ENCODE results near the gene SLC44A5.
"Not testable (repeated sequence)": the region's sequence is repeated elsewhere in the genome, so short reads cannot be mapped to it uniquely, and the experiment has no call there.

SLC44A5 gene

DNA sequence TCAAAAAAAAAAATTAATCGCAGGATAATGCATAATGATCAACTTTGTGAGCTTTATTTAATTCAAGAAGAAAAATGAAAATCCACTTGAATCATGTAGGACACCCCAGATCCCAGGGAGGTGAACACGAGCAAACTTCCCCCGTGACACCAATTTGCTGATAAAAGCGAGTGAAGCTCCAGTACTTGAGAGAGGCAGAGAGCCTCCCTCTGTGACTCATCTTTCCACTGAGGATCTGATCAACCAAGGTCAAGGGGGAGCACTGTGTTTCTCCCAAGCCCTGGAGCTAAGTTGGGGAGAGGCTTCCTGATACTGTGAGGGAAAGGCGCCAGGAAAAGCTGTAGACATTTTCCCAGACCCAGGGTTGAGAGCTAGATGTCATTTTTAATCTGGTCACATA, 160.9 kb downstream of the SLC44A5 start:
- DNase-seq (ENCODE audit: low read depth), result no peak

DNA sequence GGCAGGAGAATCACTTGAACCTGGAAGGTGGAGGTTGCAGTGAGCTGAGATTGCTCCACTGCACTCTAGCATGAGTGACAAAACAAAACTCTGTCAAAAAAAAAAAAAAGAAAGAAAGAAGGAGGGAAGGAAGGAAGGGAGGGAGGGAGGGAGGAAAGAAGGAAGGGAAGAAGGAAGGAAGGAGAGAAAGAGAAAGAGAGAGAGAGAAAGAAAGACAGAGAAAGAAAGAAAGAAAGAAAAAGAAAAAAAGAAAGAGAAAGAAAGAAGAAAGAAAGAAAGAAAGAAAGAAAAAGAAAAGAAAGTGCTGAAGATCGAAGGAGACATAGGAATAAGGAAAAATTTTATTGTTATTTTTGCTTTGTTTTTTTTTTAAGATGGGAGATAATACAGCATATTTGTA, 166.7 kb downstream of the SLC44A5 start:
- DNase-seq (ENCODE audit: low read depth), result no peak

DNA sequence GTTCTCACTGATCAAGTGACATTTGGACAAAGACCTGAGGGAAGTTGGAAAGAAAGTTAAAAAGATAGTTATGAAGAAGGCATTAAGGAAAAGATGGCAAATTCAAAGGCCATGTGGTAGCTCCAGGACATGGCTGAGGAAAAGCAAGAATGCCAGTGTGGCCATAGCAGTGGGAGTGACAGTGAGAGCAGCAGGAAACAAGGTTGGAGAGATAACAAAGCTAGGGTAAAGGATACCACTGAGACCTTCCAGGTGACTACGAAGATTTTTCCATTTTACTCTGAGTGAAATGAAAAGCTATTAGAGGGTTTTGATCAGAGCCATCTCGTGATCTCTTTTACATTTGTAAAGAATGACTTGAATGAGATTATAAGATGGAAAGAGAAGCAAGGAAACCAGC, 170.6 kb downstream of the SLC44A5 start:
- DNase-seq (ENCODE audit: low read depth), result no peak

DNA sequence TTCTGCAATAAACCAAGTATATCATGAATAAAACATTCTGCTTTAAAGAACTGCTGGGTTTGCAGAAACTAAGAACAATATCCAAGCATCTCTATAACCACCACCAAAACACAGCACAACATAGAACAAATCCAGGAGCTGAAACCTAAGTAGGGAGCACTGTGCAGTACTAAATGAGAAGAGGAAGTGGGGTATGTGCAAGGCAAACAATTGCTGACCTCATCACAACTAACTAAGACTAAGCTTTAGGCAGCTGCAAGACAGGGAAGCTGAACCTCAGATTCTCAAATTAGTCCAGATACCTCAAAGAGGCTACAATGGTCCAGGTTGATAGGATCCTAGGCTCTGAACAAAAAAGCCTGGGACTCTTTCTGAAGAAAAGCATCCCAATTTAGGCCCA, 172.6 kb downstream of the SLC44A5 start:
- no peak for DNase-seq (ENCODE audit: low read depth)

DNA sequence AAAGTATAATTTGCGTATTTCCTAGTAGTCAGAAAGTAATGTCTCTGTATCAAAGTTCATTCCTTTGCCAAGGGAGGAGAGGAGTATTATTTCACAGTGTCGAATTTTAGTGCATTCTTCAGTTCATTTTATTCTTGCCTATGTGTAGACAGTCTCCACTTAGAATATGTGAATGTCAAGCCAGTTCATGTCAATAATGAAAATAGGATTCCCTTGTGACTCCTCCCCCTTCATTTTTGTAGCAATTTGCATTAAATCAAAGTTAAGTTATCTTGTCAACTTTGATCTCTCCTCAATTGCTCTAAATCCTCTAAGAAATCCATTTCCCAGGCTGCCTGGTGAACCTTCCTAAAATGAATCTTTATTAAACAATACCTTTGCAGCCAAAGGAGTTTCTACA, 179.1 kb downstream of the SLC44A5 start:
- DNase-seq (ENCODE audit: low read depth), result no peak

DNA sequence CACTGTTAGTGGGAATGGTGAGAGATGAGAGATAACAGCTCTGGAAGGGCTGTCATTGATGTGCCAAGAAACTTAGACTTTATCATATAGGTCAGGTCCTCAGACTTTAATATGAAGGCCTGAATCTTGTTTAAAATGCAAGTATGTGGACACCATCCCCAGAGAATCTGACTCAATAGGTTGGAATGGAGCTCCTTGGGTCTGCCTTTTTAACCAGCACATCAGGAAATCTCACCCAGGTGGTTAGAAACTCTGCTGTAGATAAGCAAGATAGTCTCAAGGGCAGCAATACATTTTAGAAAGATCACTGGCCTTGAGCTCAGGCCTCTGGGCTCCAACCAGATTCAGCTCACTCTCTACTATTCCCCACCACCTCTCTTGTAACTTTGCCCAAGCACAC, 180.4 kb downstream of the SLC44A5 start:
- DNase-seq (ENCODE audit: low read depth), result no peak

DNA sequence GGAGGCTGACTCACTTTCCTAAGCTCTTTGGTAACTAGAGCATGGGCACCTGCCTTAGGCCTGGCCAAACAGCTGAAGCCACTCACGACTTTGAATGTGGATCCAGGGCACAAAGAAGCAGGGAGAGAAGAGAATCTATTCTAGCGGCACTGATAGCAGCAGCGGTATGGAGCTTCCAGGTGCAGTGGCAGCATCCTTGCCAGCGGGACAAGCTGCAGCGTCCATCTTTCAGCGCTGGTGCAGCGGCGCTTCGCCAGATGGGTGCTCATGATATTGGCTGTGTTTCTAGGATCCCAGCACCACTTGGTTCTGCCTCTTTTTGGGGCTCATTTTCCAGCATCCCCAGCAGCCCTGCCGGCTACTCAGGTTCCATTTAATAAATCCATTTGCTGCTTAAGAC, 184.2 kb downstream of the SLC44A5 start:
- no peak for DNase-seq (ENCODE audit: low read depth)

DNA sequence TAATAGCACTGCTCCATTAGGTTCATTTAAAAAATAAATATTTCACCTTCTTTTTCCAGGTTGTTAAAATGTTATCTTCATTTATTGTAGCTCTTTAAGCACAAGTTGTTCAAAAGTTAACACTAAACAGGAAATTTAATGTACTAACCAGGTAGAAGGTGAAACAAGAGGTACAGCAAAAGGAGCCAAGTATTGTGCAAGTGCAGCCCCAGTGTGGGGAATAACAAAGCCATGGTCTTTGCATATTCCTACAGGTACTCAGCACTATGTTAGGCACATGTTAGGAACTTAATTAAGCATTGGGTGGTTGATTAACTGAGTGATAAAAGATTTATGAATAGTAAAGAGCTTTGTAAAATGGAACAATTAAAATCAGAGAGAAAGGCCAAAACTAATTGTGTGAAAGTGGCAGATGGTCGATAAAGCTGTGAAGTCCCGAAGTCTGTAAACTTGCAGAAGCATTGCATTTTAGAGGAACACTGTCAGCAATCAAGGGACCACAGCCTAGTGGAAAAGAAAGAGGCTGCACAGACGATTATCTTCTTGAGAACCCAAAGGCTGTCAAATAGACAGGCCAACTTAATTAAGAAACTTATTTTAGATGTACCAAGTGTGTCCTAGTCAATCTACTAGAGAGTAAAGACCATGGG, 185.8 kb downstream of the SLC44A5 start:
- DNase-seq (ENCODE audit: low read depth), result no peak

DNA sequence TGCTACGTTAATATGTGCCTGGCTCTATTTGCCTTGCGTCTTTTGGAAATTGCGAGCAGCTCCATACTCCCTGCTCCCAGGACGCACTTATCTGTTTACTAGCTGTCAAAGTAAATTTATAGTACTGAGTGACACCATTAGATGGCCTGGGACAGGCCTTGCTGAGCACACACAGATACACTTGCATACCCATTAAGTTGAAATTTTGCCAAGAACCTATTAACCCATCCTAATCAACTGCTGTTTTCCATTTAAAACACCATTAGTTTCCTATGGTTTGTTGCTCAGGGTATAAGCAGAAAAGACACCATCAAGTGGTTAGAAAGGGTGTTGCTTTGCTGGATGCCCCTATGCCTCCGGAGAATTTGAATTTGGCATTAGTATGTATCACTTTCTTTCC, 187.3 kb downstream of the SLC44A5 start:
- no peak for DNase-seq (ENCODE audit: low read depth)

DNA sequence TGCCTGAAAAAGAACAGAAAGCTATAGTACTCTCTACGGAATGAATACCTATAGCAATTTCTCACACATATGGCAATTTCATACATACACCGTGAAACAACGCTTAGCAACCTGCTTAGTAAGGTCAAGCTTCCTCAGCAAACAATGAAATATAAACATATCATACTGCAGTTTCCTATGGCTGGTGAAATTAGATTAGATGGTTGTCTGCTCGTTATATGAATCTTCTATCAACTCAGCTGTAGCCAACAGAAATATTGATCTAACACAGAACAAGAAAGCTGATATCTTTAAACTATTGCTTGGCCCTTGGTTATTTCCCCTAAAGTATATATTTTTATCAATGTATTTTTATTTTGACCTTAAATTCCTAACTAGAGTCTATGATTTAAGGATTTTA, 187.8 kb downstream of the SLC44A5 start:
- DNase-seq (ENCODE audit: low read depth), result no peak

DNA sequence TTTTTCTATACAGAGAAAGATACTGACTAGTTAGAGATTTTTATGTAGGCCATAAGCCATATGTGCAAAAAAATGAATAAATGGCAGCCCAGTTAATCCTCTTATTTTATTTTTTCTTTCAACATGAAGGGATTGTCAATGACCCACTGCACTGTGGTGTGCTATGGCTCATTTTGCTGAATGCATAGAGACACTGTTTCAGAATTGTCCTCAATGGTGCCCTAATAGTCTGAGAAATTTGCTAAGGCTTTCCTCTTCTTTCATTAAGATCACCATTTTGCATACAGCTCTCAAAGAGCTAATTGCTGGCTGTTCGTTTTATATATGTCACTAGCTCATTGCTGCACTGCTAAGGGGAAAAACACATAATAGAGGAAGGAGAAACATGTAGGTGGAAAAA, 189.5 kb downstream of the SLC44A5 start:
- DNase-seq (ENCODE audit: low read depth), result no peak

DNA sequence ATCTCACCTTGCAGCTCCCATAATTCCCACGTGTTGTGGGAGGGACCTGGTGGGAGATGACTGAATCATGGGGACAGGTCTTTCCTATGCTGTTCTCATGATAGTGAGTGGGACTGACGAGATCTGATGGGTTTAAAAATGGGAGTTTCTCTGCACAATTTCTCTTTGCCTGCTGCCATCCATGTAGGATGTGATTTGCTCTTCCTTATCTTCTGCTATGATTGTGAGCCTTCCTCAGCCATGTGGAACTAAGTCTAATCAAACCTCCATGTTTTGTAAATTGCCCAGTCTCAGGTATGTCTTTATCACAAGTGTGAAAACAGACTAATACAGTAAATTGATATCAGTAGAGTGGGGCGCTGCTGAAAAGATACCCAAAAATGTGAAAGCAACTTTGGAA, 195.7 kb downstream of the SLC44A5 start:
- no peak for DNase-seq (ENCODE audit: low read depth)

DNA sequence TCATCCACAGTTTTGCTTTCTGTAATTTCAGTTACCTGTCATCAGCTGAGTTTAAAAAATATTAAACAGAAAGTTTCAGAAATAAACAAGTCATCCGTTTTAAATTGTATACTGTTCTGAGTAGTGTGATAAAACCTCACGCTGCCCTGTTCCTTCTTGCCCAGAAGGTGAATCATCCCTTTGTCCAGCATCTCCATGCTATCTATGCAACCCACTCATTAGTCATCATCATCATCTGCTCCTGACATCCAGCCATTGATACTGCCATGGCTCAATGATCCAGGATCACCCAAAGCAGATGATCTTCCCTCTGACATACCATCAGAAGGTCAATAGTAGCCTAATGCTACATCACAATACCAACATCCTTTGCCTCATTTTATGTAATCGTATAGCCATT, 198.3 kb downstream of the SLC44A5 start:
- DNase-seq (ENCODE audit: low read depth), result no peak

DNA sequence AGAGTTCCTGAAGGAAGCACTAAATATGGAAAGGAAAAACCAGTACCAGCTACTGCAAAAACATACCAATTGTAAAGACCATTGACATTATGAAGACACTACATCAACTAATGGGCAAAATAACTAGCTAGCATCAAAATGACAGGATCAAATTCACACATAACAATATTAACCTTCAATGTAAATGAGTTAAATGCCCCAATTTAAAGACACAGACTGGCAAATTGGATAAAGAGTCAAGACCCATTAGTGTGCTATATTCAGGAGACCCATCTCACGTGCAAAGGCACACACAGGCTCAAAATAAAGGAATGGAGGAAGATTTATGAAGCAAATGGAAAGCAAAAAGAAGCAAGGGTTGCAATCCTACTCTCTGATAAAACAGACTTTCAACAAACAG, 206.2 kb downstream of the SLC44A5 start:
- DNase-seq (ENCODE audit: low read depth), result not testable (repeated sequence)

DNA sequence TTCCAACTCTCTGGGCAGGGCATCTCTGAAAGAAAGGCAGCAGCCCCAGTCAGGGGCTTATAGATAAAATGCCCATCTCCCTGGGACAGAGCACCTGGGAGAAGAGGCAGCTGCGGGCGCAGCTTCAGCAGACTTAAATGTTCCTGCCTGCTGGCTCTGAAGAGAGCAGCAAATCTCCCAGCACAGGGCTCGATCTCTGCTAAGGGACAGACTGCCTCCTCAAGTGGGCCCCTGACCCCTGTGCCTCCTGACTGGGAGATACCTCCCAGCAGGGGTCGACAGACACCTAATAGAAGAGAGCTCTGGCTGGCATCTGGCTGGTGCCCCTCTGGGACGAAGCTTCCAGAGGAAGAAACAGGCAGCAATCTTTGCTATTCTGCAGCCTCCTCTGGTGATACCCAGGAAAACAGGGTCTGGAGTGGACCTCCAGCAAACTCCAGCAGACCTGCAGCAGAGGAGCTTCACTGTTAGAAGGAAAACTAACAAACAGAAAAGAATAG, 207.7 kb downstream of the SLC44A5 start:
- not testable (repeated sequence) for DNase-seq (ENCODE audit: low read depth)

DNA sequence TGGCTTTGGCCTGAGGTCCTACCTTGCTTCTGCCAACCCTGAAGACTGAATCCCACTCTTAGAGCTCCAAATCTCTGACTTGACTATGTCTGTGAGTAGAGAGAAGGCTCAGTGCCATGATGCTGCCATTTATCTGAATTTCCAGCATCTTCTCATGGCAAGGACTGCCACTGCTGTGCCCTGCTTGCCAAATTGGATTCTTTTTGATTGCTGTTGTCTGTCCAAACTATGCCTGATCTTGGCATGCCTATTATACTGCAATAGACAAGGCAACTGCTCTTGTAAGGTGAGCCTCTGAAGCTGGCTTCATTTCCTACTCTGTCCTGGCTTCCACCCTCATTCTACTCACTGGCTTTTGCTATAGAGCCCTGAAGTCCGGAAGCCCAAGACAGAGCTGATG, 210.2 kb downstream of the SLC44A5 start:
- no peak for DNase-seq (ENCODE audit: low read depth)

DNA sequence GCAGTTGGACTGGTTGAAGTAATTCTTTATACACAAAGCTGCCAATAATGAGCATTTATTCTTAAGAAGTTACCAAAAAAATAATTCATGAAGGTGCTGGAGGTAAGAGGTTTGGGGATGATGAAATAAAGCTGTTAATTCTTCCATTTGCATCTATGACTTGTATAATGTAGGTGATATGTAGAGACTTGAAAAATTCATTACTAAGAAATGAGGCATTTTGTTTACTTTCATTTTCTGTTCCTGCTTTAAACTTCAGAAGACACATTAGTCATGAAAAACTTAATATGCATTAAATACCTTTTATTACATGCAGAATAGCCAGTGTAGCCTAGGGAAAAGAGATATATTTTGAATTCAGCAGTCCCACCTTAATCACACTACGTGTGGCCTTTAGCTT, 214.2 kb downstream of the SLC44A5 start:
- no peak for DNase-seq (ENCODE audit: low read depth)

DNA sequence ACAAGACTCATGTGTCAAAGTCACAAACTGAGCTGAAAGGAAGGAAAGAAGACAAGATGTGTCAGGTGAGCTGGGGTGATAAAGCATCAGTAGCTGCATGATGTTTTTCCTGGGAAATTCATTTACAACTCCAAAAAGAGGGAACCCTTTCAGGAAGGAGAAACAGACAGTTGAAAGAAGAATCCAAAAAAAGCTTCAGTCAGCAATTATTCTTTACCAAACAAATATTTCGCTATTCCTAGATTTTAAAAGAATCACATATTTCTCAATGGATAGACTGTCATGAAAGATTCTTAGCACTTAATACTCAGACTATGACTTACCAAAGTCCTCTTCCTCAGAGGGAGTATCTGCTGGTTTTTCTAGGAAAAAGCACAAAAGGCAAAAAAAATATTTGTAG, 214.7 kb downstream of the SLC44A5 start:
- no peak for DNase-seq (ENCODE audit: low read depth)

DNA sequence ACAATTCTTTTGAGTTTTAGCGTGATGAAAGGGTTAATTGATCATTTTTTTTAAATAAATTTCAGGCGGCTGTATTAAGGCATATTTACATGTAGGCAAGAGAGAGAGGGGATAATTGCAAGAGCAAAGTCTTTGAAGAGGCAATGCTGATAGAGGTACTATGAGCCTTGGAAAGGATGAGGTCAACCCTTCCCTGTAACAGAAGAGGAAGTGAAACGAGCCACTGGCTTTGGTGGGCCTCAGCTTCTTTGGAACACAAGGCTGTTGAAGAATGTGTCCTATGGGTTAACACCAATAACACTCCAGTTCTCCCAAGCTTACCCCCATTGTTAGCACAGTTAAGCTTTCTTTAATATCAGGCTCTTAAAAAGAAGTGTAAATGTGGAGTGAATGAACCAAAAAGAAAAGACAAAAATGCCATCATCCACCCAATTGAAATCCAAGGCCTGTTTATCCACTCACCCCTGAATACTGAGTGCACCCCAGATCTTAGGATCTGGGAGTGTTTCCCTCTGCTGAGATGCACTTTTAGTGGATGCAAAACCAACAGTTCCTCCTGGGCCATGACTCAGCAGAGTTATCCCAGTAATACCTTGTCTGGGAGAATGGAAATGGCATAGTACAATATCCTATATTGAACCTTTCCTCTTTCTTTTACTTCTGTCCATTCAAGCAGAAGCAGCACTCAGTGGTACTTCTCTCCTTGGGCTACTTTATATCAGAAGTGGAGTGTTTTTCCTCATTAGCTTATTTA, 216.4 kb downstream of the SLC44A5 start:
- no peak for DNase-seq (ENCODE audit: low read depth)

DNA sequence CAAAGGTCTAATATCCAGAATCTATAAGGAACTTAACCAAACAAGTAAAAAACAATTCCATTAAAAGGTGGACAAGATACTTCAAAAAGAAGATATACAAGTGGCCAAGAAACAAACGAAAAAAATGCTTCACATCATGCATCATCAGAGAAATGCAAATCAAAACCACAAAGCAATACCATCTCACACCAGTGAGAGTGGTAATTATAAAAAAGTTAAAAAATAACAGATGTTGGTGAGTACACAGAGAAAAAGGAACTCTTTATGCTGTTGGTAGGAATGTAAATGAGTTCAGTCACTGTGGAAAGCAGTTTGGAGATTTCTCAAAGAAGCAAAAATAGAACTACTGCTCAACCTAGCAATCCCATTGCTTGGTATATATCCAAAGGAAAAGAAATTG, 218.6 kb downstream of the SLC44A5 start:
- no peak for DNase-seq (ENCODE audit: low read depth)

DNA sequence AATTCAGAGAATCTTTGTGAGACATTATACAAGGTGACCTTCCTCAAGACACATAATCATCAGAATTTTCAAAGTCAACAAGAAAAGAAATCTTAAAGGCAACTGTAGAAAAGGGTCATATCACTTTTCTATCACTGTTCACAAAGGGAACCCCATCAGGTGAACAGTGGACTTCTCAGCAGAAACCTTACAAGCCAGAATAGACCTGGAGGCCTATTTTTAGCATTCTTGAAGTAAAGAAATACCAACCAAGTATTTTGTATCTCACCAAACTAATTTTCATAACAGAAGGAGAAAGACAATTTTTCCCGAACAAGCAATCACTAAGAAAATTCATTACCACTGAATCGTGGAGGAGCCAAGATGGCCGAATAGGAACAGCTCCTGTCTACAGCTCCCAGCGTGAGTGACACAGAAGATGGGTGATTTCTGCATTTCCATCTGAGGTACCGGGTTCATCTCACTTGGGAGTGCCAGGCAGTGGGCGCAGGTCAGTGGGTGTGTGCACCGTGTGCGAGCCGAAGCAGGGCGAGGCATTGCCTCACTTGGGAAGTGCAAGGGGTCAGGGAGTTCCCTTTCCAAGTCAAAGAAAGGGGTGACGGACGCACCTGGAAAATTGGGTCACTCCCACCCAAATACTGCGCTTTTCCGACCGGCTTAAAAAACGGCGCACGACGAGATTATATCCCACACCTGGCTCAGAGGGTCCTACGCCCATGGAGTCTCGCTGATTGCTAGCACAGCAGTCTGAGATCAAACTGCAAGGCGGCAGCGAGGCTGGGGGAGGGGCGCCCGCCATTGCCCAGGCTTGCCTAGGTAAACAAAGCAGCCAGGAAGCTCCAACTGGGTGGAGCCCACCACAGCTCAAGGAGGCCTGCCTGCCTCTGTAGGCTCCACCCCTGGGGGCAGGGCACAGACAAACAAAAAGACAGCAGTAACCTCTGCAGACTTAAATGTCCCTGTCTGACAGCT, 235.2 kb downstream of the SLC44A5 start:
- DNase-seq (ENCODE audit: low read depth), result not testable (repeated sequence)

DNA sequence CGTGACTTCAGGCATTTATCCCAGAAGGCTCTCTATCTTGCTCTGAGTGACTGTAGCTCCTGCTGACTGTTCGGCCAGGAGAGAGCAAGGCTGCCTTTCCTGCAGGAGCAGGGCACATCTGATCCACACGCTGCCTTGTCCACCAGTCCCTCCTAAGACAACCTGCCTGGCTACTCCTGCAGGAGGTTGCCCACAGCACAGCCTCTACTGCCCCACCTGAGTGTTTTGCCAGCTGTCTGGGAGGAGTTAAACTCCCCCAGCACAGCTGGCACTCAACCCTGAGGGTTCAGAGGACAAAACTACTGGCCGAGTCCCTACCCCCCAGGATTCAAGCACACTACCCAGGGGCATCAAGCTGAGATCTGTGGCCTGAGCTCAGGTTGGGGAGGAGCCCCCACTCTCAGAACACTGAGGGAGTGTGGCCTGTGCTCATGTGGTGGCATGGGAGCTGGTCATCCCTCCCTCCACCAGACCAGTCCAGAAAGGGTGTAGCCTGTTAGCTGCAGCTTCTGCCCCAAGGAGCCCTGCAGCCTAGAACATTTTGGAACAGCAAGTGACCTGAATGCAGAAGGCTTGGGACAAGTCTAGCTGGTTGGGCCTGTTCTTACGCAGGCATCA, 237.3 kb downstream of the SLC44A5 start:
- no peak for DNase-seq (ENCODE audit: low read depth)
